GM12878 (cell line): ENCODE measurements around the gene GDA.

Experiments
- TF ChIP-seq, protein P1 (sequence below), 3 experiments: IDR thresholded peaks in 2 of 3; conservative IDR thresholded peaks in 1 of 3; 2 replicates each; pipeline ENCODE4 v1.5.1; 2011; ENCODE audit warnings: low read depth in 3 of 3, low read length in 3 of 3, mild to moderate bottlenecking in 3 of 3, control low read depth in 2 of 3, moderate library complexity in 2 of 3, inconsistent platforms in 1 of 3, mixed read lengths in 1 of 3; ENCODE audit not compliant: control insufficient read depth in 2 of 3, insufficient read depth in 1 of 3; ENCODE audit errors: extremely low read depth in 1 of 3
- TF ChIP-seq, protein P2 (sequence below): IDR thresholded peaks from 2 replicates; pipeline ENCODE4 v1.6.1; 2011; ENCODE audit warnings: mild to moderate bottlenecking, low read depth, low read length, moderate library complexity; ENCODE audit not compliant: insufficient replicate concordance

DNA sequence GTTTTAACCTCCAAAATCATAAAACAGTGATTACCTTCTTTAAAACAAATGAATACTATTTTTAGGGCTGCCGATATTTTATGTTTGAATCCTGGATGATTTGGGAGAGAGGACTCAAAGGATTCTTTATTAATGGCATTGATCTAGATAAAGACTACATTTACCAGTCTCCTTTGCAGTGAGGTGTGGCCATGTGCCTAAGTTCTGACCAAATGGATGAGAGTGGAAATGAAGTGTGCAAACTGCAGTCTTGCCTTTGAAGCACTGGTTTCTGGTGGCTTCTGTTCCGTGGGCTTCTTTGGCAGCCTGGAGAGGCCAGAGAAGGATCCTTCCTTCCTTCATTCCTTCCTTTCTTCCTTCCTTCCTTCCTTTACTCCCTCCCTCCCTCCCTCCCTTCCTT lies 24.3 kb upstream of the GDA start:
- TF ChIP-seq, protein P1, sequence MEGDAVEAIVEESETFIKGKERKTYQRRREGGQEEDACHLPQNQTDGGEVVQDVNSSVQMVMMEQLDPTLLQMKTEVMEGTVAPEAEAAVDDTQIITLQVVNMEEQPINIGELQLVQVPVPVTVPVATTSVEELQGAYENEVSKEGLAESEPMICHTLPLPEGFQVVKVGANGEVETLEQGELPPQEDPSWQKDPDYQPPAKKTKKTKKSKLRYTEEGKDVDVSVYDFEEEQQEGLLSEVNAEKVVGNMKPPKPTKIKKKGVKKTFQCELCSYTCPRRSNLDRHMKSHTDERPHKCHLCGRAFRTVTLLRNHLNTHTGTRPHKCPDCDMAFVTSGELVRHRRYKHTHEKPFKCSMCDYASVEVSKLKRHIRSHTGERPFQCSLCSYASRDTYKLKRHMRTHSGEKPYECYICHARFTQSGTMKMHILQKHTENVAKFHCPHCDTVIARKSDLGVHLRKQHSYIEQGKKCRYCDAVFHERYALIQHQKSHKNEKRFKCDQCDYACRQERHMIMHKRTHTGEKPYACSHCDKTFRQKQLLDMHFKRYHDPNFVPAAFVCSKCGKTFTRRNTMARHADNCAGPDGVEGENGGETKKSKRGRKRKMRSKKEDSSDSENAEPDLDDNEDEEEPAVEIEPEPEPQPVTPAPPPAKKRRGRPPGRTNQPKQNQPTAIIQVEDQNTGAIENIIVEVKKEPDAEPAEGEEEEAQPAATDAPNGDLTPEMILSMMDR (IDR thresholded peaks at IDR 0.05 in 2 of 3, conservative IDR thresholded peaks at IDR 0.05 in 1 of 3; ENCODE audit: control insufficient read depth in 2 of 3, extremely low read depth in 1 of 3, insufficient read depth in 1 of 3, low read depth in 3 of 3, low read length in 3 of 3): no peak
- TF ChIP-seq, protein P2, sequence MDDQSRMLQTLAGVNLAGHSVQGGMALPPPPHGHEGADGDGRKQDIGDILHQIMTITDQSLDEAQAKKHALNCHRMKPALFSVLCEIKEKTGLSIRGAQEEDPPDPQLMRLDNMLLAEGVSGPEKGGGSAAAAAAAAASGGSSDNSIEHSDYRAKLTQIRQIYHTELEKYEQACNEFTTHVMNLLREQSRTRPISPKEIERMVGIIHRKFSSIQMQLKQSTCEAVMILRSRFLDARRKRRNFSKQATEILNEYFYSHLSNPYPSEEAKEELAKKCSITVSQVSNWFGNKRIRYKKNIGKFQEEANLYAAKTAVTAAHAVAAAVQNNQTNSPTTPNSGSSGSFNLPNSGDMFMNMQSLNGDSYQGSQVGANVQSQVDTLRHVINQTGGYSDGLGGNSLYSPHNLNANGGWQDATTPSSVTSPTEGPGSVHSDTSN: no peak
